ENCODE results near the gene FTCD. TPM values are rescaled to one million over a fixed set of nuclear protein-coding genes. Genes with fewer than 3 reads are reported as not detected.

FTCD gene
- total and polyA plus RNA-seq, 2 of the 8 experiments (the other 6 are each of a cell fraction or from before 2014, with no cell fraction given): 3.3 to 4.9 TPM

- no peak overlapping the region for H2BK5ac ChIP-seq (ENCODE audit: low read depth, low read length)
- H2BK15ac ChIP-seq (ENCODE audit: low read length): no peak overlapping the region
- H4K5ac ChIP-seq (ENCODE audit: insufficient read length, low read depth, low read length): no peak overlapping the region
- H2AK5ac ChIP-seq (ENCODE audit: low read depth, low read length): no peak overlapping the region
- 0 out of 4 replicates have a peak, but pooled peaks cover 0 to 4% of the 10 kb centered on the region in 2 experiments for H3K9me3 ChIP-seq (ENCODE audit: insufficient read depth in 2 of 2, low read depth in 1 of 2, low read length in 1 of 2)
- H4K8ac ChIP-seq (ENCODE audit: extremely low read depth, insufficient read depth, low read length): peak overlapping the region; percentile 35; the same call in 1 of the 2 replicates
- peak overlapping the region; percentile 44 to 64; a peak in 2 of 4 replicates for H3K4me2 ChIP-seq (ENCODE audit: insufficient read depth in 1 of 2, low read depth in 2 of 2, low read length in 2 of 2)
- H2BK120ac ChIP-seq (replicated peaks; ENCODE audit: low read depth, low read length): no peak overlapping the region
- H3K23me2 ChIP-seq (ENCODE audit: low read depth, low read length): peaks cover 10% of the 10 kb centered on the region; the same call in 1 of the 2 replicates
- no peak overlapping the region for H3K56ac ChIP-seq (replicated peaks; ENCODE audit: insufficient read length, low read depth, low read length)
- FAIRE-seq (no peak), DNase-seq (ENCODE audit: low read depth in 1 of 2, low spot score in 2 of 2) (peak in 1 of 2 experiments; percentile 63)
- H3K9ac ChIP-seq (replicated peaks in 1 of 4; ENCODE audit: extremely low read depth in 1 of 4, low read depth in 3 of 4, low read length in 3 of 4): no peak overlapping the region
- no peak overlapping the region for H3K23ac ChIP-seq (ENCODE audit: insufficient read length)
- H3K27ac ChIP-seq (ENCODE audit: low read depth, low read length): no peak overlapping the region
- peak overlapping the region in 1 of 4 experiments; percentile 33; a peak in 1 of 8 replicates for H3K4me3 ChIP-seq (ENCODE audit: extremely low read depth in 1 of 4, insufficient read depth in 2 of 4, low read depth in 3 of 4, low read length in 4 of 4)
- ChIA-PET POLR2A (ENCODE audit: partially characterized antibody) (interaction anchor here (0.6 to 1.3 kb wide), 3 partner anchors 37 to 126 kb away, joined by 3 read pairs; no protein-coding TSS in a partner anchor), CTCF (ENCODE audit: partially characterized antibody) (interaction anchor here (0.7 to 0.8 kb wide), 2 partner anchors 119 to 124 kb away, joined by 3 to 4 read pairs; no protein-coding TSS in a partner anchor)
- peak in 1 of 2 experiments; percentile 3; a peak in 1 of 4 replicates for TF ChIP-seq RAD21 (IDR thresholded peaks at IDR 0.05 in 1 of 2, conservative IDR thresholded peaks at IDR 0.05 in 1 of 2; ENCODE audit: low read depth in 2 of 2, low read length in 2 of 2)
- no peak for TF ChIP-seq CHD2 (IDR thresholded peaks at IDR 0.05; ENCODE audit: low read length)
- no peak overlapping the region for H2BK12ac ChIP-seq (ENCODE audit: low read depth, low read length)
- H3K36me3 ChIP-seq (ENCODE audit: control insufficient read depth in 2 of 4, insufficient read depth in 4 of 4, low read length in 3 of 4): no peaks in the 10 kb centered on the region
- peaks cover 0 to 4% (median 0%) of the 10 kb centered on the region in 4 experiments; a peak in 2 of 7 replicates for H3K4me1 ChIP-seq (replicated peaks in 1 of 4; ENCODE audit: control insufficient read depth in 3 of 4, insufficient read depth in 4 of 4, low read length in 3 of 4)
- H3K18ac ChIP-seq (ENCODE audit: extremely low read depth, low read length): no peak overlapping the region
- H3K4ac ChIP-seq (replicated peaks; ENCODE audit: insufficient read length, low read depth, low read length): no peak overlapping the region
- peaks cover 0 to 10% of the 10 kb centered on the region in 2 experiments; a peak in 2 of 4 replicates for H3K79me2 ChIP-seq (ENCODE audit: control insufficient read depth in 1 of 2, insufficient read depth in 2 of 2, low read length in 2 of 2)
- H3K79me1 ChIP-seq (ENCODE audit: low read depth, low read length): peaks cover 10% of the 10 kb centered on the region; the same call in 1 of the 2 replicates
- H4K91ac ChIP-seq (replicated peaks; ENCODE audit: insufficient read length, low read length): no peak overlapping the region
- no peak overlapping the region for H2BK20ac ChIP-seq (ENCODE audit: low read length)
- no peak overlapping the region for H2AFZ ChIP-seq (ENCODE audit: low read length)
- H3K27me3 ChIP-seq (replicated peaks in 1 of 4; ENCODE audit: control insufficient read depth in 3 of 4, extremely low read depth in 1 of 4, insufficient read depth in 3 of 4, low read length in 3 of 4): peaks cover 0 to 14% (median 9%) of the 10 kb centered on the region in 4 experiments; a peak in 6 of 7 replicates
- no peak overlapping the region for H3K14ac ChIP-seq (ENCODE audit: insufficient read length)
- 40% methylated on average over 10 of the region's 18 CpGs; no CpG with 5 or more reads in 1 of the 2 experiments for WGBS, 2 experiments (ENCODE audit: extremely low coverage in 1 of 2, insufficient coverage in 1 of 2, insufficient read length in 1 of 2, insufficient replicate concordance in 2 of 2, low coverage in 1 of 2, low lambda C conversion rate in 2 of 2, missing lambda C conversion rate in 1 of 2)
- H4K20me1 ChIP-seq (replicated peaks in 1 of 2; ENCODE audit: control insufficient read depth in 1 of 2, insufficient read depth in 2 of 2, low read length in 2 of 2): peaks cover 0 to 9% of the 10 kb centered on the region in 2 experiments
Measured at GRCh38 chr21:46099476-46099875, 55.9 kb downstream of the FTCD start.

Data from H1 (cell line).